RKO (cell line): ENCODE data around the gene NHERF1.

Experiments
- DNase-seq: peaks from one replicate; pipeline ENCODE4 v3.0.0-alpha.2; 2016; ENCODE audit warnings: low spot score

The NHERF1 gene

DNA sequence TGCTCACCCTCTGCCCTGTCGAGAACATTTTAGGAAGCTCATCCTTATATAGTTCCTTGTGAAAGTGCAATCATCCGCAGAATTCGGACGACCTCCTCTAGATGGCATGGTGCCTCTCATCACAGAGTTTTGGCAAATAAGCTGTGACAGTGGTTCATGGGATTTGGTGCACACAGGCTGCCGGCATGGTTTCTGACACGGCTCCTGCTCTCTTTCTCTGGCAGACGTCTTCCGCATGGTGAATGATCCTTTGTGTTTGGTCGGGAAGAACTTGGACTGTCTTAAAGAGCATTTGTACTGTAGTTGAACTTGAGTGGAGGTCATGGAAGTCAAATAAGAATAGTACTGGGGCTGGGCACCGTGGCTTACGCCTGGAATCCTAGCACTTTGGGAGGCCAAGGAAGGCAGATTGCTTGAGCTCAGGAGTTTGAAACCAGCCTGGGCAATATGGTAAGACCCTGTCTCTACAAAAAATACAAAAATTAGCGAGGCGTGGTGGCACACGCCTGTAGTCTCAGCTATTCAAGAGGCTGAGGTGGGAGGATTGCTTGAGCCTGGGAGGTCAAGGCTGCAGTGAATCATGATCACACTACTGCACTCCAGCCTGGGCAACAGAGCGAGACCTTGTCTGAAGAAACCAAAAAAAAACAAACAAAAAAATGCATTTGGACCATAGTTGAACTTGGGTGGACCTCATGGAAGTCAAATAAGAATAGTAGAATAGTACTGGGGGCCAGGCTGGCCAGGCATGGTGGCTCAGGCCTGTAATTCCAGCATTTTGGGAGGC, 62.5 kb downstream of the NHERF1 start:
- no peak for DNase-seq

DNA sequence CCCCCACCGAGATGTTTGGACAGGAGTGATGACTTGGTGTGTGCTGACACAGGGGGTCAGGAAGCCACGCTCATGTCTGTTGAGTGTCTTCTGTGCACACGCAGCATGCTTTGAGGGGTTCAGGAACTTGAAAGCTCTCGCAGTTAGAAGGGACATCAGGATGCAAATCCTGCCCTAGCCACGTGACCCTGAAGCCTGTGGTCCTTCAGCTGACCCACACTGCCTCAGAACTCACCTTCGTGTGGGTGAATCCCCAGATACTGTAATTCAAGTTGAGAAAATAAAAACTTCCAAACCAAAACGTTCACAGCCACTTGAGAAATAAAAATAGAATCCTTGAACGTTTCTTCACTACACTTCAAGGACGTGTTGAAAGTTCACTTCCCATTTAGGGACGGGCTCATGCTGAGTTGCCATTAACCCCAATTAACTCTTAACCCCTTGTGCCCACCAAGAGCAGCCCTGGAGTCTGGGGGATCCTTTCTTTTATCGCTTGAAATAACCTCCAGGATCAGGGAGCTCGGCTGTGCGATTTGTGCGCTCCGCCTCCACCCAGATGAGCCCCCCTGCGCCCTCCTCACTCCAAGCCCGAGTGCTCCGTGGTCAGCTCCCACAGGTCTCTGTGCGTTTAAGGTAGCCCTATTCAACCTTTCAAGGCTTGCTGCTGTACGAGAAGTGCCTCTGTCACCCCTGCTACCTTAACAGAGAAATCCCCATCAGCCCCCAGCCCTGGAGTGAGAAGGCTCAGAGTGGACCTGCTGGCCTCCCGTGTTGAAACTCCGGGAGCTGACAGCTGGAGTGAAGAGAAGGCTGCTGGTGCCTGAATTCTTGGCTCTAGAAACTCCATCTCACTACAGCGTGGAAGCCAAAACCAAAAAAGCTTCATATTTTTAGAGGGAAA, 63.9 kb downstream of the NHERF1 start:
- no peak for DNase-seq

DNA sequence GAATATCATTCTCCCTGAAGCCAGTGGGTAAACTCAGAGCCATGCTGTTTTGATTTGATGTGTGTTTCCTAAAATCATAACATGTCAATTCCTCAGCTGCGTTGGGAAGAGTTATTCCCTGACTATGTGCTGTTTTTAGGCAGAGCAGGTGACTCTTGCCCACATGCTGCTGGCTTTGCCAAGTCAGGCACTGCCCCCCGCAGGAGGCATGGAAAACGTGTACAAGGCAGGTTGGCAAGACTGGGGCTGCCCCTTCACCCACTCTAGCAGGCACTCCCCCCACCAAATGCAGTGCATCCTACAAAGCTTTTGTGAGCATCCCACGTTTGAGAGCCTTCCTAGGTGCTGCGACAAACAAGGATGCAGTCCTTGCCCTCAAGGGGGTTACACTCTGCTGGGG, 66.0 kb downstream of the NHERF1 start:
- no peak for DNase-seq

DNA sequence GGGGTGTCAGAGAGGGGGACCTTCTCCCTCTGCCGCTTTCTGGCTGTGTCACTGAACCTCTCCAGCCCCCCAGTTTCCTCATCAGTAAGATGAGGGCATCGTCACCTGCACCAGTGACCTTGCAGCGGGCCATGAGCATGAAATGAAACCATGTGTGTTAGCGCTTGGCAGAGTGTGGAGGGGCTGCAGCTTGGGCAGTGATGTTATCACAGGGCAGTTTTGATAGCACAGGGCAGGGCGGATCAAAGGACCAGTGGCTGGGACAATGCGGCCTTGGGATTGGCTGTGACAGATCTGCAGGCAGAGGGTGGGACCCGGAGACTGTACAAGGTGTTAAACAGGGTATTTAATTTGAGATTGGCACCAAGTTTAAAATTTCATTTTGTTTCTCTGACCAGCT, 66.6 kb downstream of the NHERF1 start:
- DNase-seq, result no peak

DNA sequence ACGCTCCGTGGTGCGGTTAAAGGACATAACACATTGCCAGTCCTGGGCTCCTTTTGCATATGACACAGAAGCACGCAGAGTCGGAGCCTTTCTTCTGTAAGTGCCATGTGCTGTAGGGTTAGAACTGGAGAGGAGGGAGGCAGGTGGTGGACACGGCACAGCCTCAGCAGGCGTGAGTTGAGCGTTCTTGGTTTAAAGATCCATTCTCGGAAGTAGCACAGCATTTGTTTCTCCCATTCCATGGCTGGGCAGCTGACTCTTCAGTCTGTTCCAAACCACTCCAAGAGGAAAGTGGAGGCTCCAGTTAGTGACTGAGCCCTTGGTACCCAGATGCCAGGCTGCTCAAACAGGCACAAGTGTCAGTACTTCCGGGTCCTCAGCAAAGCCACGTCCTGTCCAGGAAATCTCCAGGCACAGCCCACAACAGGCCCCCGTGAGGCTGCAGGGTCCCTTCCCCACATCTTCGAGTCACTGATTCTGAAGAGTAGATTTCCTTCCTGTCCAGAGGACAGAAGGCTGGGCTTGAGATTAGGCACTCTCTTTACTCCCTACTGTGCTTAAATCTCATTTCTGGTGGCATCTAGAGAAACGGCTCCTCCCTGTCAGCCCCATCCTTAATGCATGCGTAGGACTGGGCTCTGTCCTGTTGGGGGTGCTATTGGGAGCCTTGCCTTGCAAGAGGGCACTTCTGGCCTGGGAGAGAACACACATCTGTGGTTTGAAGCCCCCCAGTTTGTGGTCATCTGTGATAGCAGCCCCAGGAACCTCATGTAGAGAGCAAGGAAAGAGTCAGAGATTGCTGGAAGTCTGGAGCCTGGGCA, 67.3 kb downstream of the NHERF1 start:
- no peak for DNase-seq

DNA sequence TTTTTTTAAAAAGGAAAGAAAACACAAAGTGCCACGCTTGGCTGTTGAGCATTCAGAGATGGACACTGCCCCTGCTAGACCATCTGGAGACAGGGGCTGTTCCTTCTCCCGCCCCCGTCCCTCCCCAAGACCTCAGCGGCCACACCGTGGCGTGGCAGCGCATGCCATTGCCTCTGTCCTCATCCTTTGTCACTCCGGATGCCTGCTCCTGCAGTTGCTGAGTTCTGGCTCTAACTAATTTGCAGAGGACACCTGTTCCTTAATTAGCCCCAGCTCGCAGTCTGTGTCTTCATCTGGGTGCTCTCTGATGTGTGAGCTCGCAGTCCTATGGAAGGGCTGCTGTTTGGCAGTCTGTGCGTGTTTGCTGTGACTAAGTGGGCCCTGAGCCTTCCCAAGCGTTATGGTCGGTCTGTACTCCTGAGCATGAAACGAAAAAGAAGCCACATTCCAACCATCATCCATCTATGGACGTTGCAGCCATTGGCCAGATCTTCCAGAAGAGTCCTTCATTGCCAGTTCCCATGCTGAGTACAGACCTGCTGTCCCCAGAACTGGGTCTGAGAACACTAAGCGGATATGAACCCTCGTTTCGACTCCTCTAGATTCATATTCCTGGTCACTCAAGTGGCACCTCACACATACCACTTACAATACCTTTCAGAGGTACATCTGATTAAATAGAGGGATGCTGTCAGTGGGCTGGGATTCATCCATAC, 68.6 kb downstream of the NHERF1 start:
- DNase-seq, result no peak

DNA sequence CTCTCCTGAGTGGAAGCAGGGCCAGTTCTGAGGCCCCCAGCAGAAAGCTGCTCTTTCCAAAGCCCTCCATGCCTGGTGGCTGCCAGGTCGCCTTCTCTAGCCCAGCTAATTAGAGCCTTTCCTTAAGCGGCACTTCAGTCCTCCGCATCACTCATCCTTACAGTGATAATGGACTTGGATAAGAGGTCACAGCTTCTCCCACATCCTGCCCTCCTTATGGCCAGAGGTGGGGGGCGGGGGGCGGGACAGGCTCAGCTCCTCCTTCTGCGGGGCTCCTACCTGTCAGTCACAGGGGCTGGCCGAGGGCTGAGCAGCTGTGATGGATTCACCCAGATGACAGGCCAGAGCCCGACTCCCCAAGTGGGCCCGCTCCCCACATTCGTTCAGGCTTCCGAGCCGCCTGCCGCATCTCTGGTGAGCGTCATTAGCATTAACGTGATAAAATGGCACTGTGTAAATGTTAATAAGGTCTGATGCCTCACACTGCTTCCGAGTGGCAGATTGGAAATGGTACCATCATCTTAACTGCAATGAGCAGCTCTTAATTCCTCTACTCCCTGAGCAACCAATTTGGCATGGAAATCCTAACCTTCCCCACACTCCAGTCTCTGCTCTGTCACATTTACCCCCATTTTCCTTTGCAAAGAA, 70.0 kb downstream of the NHERF1 start:
- no peak for DNase-seq
